Measurements from ENCODE around the gene FAM209A. TPM values are rescaled to one million over a fixed set of nuclear protein-coding genes. Genes with fewer than 3 reads are reported as not detected.
"Not testable (repeated sequence)": the region's sequence is repeated elsewhere in the genome, so short reads cannot be mapped to it uniquely, and the experiment has no call there.

The FAM209A gene
- polyA plus RNA-seq, 3 donors: 0.30 to 0.71 TPM; not detected in 1

DNA sequence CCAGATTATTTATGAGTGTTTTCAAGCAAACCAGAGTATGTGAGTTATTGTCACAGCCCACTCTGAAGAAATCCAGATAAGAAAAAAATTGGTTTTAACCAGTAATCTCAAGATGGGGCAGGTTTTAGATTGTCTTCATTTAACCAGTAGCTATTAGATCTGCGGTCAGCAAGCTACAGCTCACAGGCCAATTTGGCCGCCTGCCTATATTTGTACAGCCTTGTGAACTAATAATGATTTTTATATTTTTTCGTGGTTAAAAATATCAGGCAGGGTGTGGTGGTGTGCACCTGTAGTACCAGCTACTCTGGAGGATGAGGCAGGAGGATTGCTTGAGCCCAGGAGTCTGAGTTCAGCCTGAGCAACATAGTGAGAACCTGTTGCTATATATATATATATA is 13.5 kb downstream of the FAM209A start:
- no peak for DNase-seq (ENCODE audit: low read depth in 3 of 3, low spot score in 2 of 3)

DNA sequence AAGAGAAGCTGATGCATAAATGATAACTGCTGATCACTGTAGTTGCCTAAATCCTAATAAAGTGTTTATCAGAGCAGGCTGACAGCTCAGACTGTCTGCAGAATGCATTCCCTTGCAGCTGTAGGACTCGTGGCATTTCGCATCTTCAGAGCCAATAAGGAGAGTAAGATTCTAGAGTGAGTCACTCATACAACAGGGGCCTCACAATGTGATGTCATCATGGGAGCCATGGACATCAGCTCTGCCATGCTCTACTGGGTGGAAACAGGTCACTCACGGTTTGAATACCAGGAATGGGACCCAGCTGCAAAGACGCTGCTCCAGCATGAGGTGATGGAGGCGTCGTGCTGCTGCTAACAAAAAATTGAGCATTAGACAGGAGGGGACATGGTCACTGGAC is 15.9 kb downstream of the FAM209A start:
- DNase-seq (ENCODE audit: low read depth in 3 of 3, low spot score in 2 of 3): no peak

DNA sequence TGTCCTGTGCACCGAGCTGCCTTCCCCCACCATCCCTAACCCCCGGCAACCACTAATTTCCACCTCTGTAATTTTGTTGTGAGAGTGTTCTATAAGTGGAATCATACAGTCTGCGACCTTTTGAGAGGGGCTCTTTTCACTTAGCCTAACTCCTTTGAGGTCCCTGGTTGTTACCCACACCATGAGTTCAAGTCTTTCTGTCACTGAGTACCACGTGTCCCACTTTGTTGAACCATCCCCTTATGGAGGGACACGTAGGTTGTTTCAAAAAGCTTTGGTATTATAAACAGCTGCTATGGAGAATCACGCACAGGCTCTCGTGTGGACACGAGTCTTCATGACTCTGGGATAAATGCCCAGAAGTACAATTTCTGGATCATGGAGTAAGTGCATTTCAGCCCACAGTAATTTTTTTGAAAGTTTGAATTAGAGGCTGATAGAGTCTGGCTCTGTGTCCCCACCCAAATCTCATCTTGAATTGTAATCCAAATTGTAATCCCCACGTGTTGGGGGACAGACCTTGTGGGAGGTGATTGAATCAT is 18.0 kb downstream of the FAM209A start:
- DNase-seq (ENCODE audit: low read depth in 3 of 3, low spot score in 2 of 3): no peak

DNA sequence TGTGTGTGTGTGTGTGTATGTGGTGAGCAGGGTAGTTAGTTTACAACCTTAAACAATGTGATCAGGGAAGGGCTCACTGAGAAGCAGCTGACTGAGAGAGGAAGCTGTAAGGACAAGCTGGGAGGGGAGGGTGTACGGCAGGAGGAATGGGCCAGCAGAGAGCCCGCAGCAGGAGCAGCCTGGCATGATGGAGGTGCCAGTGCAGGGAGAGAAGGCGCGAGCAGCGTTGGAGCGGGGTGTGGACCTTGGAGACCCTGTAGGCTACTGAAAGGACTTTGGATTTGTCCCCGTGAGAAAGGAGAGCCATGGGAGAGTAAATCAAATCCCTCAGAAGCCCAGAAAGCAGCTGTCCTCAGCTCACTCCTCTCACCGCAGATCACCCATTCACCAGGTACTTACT is 27.0 kb downstream of the FAM209A start:
- DNase-seq (ENCODE audit: low read depth in 3 of 3, low spot score in 2 of 3): no peak

DNA sequence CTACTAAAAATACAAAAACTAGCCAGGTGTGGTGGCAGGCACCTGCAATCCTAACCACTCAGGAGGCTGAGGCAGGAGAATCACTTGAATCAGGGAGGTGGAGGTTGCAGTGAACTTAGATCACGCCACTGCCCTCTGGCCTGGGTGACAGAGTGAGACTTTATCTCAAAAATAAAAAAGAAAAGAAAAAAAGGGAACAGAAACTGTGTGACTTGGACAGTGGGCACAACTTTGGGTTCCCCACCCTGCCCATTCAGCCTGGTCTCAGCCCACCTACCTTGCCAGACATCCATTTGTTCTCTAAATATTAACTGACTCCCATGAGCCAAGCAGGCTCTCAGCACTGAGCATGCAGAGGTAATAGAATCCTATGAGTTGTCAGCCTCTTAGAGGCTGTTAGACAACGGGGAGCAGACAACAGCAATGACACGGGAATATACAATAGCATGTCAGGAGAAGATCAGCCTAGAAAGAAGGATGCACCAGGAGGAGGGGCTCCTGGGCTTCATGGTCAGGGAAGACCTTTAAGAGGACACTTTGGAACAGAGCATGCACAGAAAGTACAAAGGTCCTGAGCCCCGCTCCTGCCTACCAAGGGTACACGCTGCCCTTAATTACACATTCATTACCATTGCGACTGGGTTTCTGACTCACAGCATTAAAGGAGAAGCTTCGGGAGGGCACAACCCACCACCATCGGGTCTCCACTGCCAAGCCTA is 28.5 kb downstream of the FAM209A start:
- no peak for DNase-seq (ENCODE audit: low read depth in 3 of 3, low spot score in 2 of 3)

DNA sequence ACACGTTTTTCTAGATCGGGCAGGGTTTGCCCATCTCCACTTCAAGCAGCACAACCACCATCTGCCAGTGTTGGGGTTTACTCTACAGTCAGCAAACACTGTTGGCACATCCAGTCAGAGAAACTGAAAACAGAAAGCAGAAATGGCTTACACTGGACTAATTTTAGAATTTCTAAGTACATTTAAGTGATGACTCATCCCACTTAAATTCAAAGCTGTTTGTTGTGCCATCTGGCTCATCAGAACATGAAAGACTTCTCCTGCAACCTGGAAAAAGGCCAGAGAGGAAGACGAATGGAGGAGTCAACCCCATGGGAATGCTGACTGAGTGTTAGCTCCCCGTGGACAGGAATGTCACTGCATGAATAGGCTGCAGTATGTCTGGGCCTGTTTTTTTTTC is 30.3 kb downstream of the FAM209A start:
- DNase-seq (ENCODE audit: low read depth in 3 of 3, low spot score in 2 of 3): no peak

DNA sequence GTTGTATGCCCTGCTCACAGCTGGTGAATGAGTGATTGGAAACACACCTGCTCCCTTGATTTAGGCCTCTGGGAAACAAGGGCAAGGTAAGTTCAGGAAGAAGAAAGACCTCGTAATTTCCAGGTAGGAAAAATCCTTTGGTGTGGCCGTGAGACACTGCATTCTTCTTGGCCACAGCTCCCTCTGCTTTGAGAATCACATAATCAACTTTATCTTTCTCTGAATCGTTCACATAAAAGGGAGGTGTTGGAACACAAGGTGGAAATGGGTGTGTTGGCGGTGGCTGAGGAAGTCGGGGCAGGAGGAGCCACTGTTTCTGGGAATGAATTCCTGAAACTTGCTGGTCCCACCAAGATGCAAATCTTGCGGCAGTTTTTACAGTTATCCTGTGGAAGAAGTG is 34.4 kb downstream of the FAM209A start:
- DNase-seq (ENCODE audit: low read depth in 3 of 3, low spot score in 2 of 3): no peak

DNA sequence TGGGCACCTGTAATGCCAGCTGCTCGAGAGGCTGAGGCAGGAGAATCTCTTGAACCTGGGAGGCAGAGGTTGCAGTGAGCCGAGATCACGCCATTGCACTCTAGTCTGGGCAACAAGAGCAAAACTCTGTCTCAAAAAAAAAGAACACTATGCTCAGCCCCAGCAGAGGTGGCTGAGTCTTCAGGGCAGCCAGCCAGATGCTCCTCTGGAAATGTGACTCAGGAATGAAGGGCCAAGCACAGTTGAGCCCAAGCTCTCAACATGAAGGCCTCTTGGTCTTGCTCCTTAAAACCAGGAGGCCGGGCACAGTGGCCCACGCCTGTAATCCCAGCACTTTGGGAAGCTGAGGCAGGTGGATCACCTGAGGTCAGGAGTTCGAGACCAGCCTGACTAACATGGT is 40.0 kb downstream of the FAM209A start:
- not testable (repeated sequence) for DNase-seq (ENCODE audit: low read depth in 3 of 3, low spot score in 2 of 3)

DNA sequence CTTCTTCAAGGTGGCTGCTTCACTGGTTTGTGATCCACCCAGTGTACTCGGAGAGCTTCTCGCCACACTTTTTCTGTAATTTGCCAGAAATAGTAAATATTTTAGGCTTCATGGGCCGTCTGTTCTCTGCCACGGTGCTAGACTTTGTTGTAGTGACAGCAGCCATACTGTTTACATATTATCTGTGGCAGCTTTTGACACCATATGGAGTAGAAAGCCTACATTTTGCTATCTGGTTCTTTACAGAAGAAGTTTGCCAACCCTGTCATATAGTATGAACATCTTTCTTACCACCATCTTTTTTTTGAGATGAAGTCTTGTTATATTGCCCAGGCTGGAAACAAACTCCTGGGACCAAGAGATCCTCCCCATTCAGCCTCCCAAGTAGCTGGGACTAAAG is 41.0 kb downstream of the FAM209A start:
- DNase-seq (ENCODE audit: low read depth in 3 of 3, low spot score in 2 of 3): no peak

DNA sequence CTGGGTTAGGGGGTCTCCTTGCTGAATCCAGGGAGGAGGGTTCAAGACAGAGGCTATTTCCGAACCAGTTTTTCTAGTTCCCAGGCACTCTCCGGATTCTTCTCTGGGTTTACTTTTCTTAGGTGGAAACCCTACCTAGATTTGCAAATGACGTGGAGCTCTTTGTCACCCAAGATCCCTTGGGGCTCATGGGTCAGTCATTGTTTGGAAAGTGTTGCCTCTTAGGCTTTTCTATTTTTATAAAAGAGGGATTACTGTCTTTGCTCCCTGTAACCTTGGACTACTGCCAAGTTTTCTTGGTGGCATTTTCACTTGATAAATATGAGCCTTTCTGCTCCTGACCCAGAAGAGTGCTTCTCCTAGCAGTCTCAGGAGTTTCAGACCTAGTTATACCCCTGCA is 42.1 kb downstream of the FAM209A start:
- DNase-seq (ENCODE audit: low read depth in 3 of 3, low spot score in 2 of 3): no peak

DNA sequence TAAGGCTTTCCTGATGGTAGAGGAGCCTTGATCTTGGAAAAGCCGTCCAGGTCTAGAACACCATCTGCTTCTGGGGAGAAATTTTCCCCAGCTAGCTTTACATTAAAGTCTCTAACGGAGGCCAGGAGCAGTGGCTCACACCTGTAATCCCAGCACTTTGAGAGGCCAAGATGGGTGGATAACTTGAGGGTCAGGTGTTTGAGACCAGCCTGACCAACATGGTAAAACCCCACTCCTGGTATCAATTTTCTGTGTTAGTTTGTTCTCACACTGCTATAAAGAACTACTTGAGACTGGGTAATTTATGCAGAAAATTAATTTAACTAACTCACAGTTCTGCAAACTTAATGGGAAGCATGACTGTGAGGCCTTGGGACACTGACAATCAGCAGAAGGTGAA is 46.3 kb downstream of the FAM209A start:
- DNase-seq (ENCODE audit: low read depth in 3 of 3, low spot score in 2 of 3): no peak

DNA sequence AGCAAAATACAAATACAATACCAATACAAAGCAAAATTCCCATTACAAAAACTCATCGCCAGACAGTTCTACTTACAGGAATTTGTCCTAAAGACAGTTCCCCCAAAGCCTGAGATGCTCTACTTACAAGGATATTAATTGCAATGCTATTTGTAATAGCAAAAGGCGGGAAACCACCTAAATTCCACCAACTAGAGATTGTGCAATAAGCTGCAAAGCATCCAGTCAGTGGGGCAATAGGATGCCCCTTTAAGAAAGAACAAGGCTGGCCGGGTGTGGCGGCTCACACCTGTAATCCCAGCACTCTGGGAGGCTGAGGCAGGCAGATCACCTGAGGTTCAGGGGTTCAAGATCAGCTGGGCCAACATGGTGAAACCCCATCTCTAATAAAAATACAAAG is 47.6 kb downstream of the FAM209A start:
- DNase-seq (ENCODE audit: low read depth in 3 of 3, low spot score in 2 of 3): no peak

DNA sequence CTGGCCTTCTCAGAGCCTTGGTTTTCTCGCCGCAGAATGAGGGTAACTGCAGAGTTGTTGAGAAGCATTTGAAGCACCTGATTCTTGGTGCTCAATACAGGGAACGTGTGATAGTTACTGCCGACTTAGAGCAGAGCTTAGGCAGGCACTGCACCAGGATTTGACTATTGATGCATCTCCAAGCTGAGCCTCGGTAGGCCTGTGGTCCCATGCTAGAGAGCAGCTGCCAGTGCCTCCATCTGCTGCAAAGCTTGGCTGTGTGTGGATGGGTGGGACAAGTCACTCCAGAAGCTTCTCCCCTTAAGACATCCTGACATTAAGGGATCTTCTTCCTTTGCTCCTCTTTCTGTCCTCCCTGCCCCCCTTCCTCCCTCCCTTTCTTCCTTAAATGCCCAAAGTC is 49.4 kb downstream of the FAM209A start:
- no peak for DNase-seq (ENCODE audit: low read depth in 3 of 3, low spot score in 2 of 3)

DNA sequence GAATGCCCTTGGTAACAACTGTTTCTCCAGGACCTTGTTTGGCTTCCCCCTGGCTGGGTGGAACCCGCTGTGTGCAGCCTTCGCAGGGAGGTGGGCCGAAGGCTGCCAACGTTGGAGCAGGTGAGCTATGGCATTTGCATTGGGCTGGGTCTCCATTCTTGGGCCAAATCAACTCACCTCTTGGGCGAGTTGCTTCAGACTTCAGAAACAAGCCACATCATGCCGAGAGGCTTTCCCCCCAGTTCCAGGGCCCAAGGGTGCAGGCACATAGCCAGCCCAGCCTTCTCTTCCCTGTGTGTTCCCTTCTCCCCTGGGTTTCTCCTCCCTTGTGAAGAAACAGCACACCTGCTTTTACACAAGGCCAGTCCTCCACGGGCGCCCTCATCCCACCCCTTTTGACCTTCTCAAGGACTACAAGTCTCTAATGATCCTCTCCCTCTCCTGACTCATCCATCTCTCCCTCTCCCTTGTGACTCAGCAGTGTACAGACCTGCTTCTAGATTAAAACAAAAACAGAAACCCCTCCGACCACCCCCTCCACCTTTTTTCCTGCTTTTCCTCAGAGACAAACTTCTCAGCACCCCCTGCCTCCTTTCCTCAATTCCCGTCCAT is 50.1 kb downstream of the FAM209A start:
- no peak for DNase-seq (ENCODE audit: low read depth in 3 of 3, low spot score in 2 of 3)

DNA sequence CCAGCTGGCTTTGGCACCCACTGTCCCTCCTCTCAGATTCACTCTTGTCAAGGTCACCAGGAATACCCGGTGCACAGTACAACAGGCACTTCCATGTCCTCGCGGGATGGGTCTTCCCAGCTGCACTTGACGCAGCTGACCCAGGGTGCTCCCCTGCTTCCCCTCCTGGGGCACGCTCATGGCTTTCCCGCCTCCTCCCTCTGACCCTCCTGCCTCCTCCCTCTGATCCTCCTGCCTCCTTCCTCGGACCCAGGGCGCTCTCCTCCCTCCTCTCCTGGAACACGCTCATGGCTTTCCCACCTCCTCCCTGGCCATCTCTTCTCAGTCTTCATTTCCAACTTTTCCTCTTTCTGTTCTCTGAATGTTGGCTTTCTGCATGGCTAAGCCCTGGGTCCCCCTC is 50.6 kb downstream of the FAM209A start:
- no peak for DNase-seq (ENCODE audit: low read depth in 3 of 3, low spot score in 2 of 3)

Other genes with a start within 250 kb of the FAM209A start
- 10 to 100 TPM; 43.1 to 45.3 (median 44.7) TPM for gene FAM210B, start 165.8 kb upstream of the FAM209A start, polyA plus RNA-seq (ENCODE audit: insufficient read length in 3 of 3)
- 10 to 100 TPM; 15.6 to 16.9 (median 16.6) TPM for gene AURKA, start 132.5 kb upstream of the FAM209A start, polyA plus RNA-seq (ENCODE audit: insufficient read length in 3 of 3)
- gene CSTF1, start 132.1 kb upstream of the FAM209A start, polyA plus RNA-seq (ENCODE audit: insufficient read length in 3 of 3): 10 to 100 TPM; 45.1 to 49.0 (median 48.4) TPM
- gene CASS4, start 112.5 kb upstream of the FAM209A start, polyA plus RNA-seq (ENCODE audit: insufficient read length in 3 of 3): 1 to 10 TPM; 2.8 to 3.6 (median 3.6) TPM
- gene RTF2, start 56.1 kb upstream of the FAM209A start, polyA plus RNA-seq (ENCODE audit: insufficient read length in 3 of 3): 100 to 1,000 TPM; 127 to 137 (median 127) TPM
- gene FAM209B, start 8.5 kb downstream of the FAM209A start, polyA plus RNA-seq (ENCODE audit: insufficient read length in 3 of 3): under 1 TPM in 1 of 3 donors, not detected in 2; 0.24 TPM
- gene TFAP2C, start 104.6 kb downstream of the FAM209A start, polyA plus RNA-seq (ENCODE audit: insufficient read length in 3 of 3): under 1 TPM; 0.54 to 0.94 (median 0.81) TPM